Occipital lobe (tissue), 2 donors: ENCODE results near the gene GPHN. TPM values are rescaled to one million over a fixed set of nuclear protein-coding genes. Genes with fewer than 3 reads are reported as not detected.
"Not testable (repeated sequence)": the region's sequence is repeated elsewhere in the genome, so short reads cannot be mapped to it uniquely, and the experiment has no call there.

ENCODE experiments used
- DNase-seq: peaks from one replicate; lab custom pipeline; 2025; lab: John Stamatoyannopoulos, UW
- total RNA-seq: library from RNA; depleted of rRNA; stranded (reverse); fragments of >200 nt; gene quantifications from one replicate; pipeline ENCODE4 v1.2.3, GENCODE V29; 2014

GPHN gene
- total RNA-seq, 1 donor from 2014 or later = 110 TPM

GRCh38 chr14:66651536-66652220 lies 143.7 kb downstream of the GPHN start:
- DNase-seq = no peak

DNA sequence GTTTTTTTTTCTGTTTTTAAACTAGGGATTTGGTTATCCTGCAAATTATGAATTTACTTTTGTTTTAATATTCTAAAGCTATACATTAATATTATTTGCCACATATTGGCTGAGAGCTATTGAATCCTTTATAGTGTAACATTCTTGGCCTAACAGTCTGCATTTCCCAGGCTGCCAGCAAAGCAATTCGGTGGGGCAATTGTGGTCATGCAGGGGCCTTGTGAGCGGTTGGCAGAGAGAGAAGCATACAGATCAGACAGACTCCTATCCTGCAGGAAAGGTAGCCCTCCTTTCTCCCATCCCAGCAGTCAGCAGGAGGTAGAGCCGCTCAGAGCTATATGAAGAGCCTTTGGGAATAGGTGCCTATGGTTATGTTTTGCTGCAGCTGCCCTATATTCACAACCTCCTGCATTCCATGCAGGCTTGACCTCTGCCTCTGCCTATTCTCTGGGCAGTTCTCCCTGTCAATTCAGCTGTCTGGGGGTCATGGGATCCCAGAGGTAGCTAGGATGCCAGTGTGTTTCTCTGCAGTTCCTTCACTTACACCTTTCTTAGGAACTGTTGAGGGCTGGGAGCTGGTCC lies 144.7 kb downstream of the GPHN start:
- no peak for DNase-seq

DNA sequence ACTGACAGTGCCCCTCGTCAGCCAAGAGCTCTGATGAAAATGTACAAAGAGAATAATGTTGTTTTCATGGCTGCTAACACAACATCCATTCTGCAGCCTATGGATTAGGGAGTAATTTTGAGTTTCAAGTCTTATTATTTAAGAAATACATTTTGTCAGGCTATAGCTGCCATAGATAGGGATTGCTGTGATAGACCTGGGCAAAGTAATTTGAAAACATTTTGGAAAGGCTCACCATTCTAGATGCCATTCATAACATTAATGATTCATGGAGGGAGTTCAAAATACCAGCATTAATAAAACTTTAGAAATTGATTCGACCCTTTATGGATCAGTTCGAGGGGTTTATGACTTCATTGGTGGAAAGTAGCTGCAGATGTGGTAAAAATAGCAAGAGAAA lies 149.8 kb downstream of the GPHN start:
- no peak for DNase-seq

DNA sequence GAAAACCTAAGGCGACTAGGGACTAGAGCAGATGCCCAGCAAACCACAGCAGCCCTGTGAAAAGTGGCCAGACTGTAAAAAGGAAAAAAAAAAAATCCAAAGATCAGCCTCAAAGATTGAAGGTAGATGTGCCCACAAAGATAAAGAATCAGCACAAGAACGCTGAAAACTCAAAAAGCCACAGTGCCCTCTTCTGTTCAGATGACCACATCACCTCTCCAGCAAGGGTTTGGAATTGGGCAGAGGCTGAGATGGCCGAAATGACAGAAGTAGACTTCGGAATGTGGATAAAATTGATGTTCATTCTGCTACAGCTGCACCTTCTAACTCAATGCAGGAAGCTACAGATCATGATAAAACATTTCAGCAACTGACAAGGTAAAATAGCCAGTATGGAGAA lies 154.4 kb downstream of the GPHN start:
- DNase-seq = no peak

DNA sequence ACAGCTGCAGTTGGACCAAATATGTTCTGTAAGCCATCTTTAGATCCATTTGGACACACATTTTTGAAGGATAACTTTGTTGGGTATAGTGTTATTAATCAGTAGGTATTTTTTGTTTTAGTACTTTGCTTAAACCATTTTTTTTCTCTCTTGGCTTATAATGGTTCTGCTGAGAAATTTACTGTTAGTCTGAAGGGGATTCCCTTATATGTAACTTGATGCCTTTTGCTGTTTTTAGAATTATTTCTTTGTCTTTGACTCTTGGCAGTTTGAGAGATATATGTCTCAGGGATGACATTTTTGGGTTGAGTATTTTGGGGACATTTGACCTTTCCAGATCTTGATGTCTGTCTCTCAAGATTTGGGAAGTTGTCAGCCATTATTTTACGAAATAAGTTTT lies 169.8 kb downstream of the GPHN start:
- DNase-seq = no peak

GRCh38 chr14:66680216-66680615 lies 172.3 kb downstream of the GPHN start:
- DNase-seq = no peak

- no peak for DNase-seq
Measured at GRCh38 chr14:66696326-66696725, 188.4 kb downstream of the GPHN start.

- no peak for DNase-seq
Measured at GRCh38 chr14:66698503-66698902, 190.6 kb downstream of the GPHN start.

DNA sequence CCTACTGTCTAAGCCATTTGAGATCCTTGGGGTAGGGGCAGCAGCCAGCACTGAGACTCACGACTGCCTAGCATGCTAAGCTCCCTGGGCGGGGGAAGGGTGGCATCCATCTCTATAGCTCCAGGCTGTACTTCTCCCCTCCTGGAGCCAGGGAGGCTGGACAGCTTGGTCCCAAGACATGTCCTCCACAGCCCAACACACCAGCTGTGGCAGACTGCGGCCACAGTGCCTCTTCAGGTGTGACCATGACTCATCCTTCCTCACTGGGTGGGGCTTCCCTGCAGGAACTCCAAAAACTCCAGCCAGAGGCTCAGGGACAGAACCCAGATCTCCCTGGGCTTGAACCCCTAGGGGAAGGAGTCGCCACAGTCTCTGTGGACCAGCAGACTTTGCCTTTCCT lies 193.9 kb downstream of the GPHN start:
- no peak for DNase-seq

DNA sequence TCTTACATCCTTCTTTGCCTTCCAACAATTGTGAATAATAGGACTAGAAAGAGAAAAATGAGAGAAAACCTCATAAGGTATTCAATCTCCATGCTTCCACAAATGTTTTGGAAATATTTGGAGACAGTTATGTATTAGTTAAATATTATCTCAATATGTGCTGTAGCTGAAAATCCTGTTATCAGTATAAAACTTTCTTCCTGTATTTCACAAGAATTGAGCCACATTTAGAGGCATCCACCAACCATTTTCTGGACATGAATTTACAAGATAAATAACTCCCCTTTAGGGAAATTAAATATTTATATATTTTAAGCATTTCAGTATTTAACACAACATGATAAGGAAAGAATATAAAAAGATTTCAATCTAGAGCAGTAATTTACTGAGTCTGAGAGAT lies 200.3 kb downstream of the GPHN start:
- DNase-seq = no peak

- DNase-seq = no peak
Measured at GRCh38 chr14:66709291-66709690, 201.3 kb downstream of the GPHN start.

- DNase-seq = not testable (repeated sequence)
Measured at GRCh38 chr14:66714291-66714690, 206.3 kb downstream of the GPHN start.

DNA sequence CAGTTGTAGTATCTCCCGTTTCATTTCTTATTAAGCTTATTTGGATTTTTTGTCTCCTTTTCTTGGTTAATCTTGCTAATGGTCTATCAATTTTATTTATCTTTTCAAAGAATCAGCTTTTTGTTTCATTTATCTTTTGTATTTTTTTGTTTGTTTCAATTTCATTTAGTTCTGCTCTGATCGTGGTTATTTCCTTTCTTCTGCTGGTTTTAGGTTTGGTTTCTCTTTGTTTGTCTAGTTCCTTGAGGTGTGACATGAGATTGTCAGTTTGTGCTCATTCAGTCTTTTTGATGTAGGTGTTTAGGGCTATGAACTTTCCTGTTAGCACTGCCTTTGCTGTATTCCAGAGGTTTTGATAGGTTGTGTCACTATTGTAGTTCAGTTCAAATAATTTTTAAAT lies 207.4 kb downstream of the GPHN start:
- DNase-seq = not testable (repeated sequence)

DNA sequence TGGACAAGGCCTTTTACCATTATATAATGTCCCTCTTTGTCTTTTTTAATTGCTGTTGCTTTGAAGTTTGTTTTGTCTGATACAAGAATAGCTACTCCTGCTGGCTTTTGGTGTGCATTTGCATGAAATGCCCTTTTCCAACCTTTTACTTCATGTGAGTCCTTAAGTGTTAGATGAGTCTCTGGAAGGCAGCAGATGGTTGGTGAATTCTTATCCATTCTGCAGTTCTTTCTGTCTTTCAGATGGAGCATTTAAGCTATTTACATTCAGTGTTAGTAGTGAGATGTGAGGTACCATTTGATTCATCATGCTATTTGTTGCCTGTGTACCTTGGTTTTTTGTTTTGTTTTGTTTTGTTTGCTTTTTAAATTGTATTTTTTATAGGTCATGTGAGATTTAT lies 208.3 kb downstream of the GPHN start:
- no peak for DNase-seq

GRCh38 chr14:66717561-66718140 lies 209.7 kb downstream of the GPHN start:
- DNase-seq = no peak

GRCh38 chr14:66724996-66725395 lies 217.0 kb downstream of the GPHN start:
- DNase-seq = no peak

DNA sequence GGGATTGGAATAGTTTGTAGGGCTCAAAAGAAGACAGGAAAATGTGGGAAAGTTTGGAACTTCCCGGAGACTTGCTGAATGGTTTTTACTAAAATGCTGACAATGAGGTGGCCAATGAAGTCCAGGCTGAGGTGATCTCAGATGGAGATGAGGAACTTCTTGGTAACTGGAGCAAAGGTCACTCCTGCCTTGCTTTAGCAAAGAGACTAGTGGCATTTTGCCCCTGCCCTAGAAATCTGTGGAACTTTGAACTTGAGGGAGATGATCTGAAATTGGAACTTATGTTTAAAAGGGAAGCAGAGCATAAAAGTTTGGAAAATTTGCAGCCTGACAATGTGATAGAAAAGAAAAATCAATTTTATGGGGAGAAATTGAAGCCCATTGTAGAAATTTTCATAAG lies 223.4 kb downstream of the GPHN start:
- not testable (repeated sequence) for DNase-seq

GRCh38 chr14:66735853-66736252 lies 227.9 kb downstream of the GPHN start:
- DNase-seq = no peak

DNA sequence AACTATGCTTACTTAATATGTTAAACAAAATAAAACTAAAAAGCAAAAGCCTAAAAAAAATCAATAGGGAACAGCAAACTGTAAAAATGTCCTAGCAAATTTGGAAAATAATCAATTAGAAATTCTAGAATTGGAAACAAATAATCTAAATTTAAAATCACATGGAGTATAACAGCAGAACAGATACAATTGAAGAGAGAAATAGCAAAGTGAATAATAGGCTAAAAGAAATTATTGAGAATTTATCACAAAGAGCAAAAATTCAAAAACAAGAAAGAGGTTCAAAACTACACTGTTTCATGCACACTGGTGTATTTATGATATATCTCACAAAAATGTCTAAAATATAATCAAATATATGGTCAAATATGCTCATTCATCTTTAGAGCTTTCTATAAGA lies 231.9 kb downstream of the GPHN start:
- no peak for DNase-seq

DNA sequence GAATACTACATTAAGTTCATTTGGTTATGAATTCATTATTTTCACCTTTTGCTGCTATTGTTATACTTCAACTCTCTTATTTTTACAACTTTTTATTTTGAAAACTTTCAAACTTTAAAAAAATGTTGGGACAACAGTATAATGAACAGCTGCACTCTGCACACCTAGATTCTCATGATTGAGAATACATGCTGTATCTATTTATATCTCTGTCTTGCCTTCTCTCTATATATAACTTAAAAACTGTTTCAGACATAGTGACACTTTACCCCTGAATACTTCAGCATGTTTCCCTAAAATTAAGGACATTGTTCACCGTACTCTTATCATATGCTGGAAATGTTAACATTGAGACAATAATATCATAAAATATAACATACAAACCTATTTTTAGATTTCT lies 237.1 kb downstream of the GPHN start:
- no peak for DNase-seq

- no peak for DNase-seq
Measured at GRCh38 chr14:66746316-66747006, 238.5 kb downstream of the GPHN start.

DNA sequence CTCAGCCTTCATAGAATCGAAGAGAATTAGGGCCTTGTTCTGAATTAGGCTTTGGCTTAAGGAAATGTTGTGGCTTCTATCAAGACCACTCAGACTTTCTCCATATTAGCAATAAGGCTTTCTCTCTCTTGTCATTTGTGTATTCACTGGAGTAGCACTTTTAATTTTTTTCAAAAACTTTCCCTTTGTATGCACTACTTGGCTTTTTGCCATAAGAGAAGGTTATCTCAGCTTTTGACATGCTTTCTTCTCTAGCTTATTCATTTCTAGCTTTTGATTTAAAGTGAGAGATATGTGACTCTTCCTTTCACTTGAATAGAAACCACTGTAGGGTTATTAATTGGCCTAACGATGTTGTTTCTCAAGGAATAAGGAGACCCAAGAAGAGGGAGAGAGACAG lies 244.2 kb downstream of the GPHN start:
- no peak for DNase-seq
